CD14-positive monocyte (primary cell): ENCODE results near the gene SLC12A6. TPM values are rescaled to one million over a fixed set of nuclear protein-coding genes. Genes with fewer than 3 reads are reported as not detected.

ENCODE experiments used
- DNase-seq, 3 donors: peaks; one replicate each; pipeline ENCODE4 v3.0.0-alpha.2; 2011 to 2022
- H2AFZ ChIP-seq: 2 replicates; pipeline ENCODE4 v1.6.0; 2012; ENCODE audit warnings: mild to moderate bottlenecking, low read depth, low read length, inconsistent platforms; ENCODE audit not compliant: insufficient read depth, poor library complexity, severe bottlenecking
- H3K27ac ChIP-seq, 2 donors: 1 replicate in 1 of 2; 2 replicates in 1 of 2; pipeline ENCODE4 v1.5.1; 2012 to 2013; ENCODE audit warnings: low read length in 2 of 2, control low read depth in 1 of 2, inconsistent platforms in 1 of 2, low read depth in 1 of 2, mild to moderate bottlenecking in 1 of 2
- H3K27me3 ChIP-seq, 2 donors: one replicate each; pipeline versions ENCODE4 v1.6.0 to v1.6.1; 2011 to 2013; ENCODE audit warnings: low read length in 2 of 2; ENCODE audit not compliant: control insufficient read depth in 2 of 2, insufficient read depth in 2 of 2
- H3K36me3 ChIP-seq, 2 donors: replicated peaks in 1 of 2; 1 replicate in 1 of 2; 2 replicates in 1 of 2; pipeline versions ENCODE4 v1.5.1 to v1.6.1; 2012 to 2013; ENCODE audit warnings: low read length in 2 of 2, control low read depth in 1 of 2, inconsistent platforms in 1 of 2, mild to moderate bottlenecking in 1 of 2; ENCODE audit not compliant: insufficient read depth in 2 of 2, control insufficient read depth in 1 of 2
- H3K4me1 ChIP-seq, 2 donors: 1 replicate in 1 of 2; 2 replicates in 1 of 2; pipeline versions ENCODE4 v1.5.1 to v1.6.1; 2012 to 2013; ENCODE audit warnings: low read length in 2 of 2, control low read depth in 1 of 2, inconsistent platforms in 1 of 2, mild to moderate bottlenecking in 1 of 2, moderate library complexity in 1 of 2; ENCODE audit not compliant: insufficient read depth in 2 of 2, control insufficient read depth in 1 of 2
- H3K4me2 ChIP-seq: replicated peaks from 2 replicates; pipeline ENCODE3; 2012; ENCODE audit warnings: low read length, moderate library complexity, mild to moderate bottlenecking; ENCODE audit not compliant: poor library complexity, severe bottlenecking; ENCODE audit errors: extremely low read depth
- H3K4me3 ChIP-seq, 3 experiments: fragments of 200-600 bp in 1 of 3; sonication (generic) in 1 of 3; replicated peaks in 1 of 3; 1 replicate in 2 of 3; 2 replicates in 1 of 3; pipeline ENCODE4 v1.5.1; 2011 to 2013; ENCODE audit warnings: low read length in 3 of 3, mild to moderate bottlenecking in 3 of 3, control low read depth in 2 of 3, low read depth in 2 of 3, inconsistent platforms in 1 of 3, moderate library complexity in 1 of 3
- H3K79me2 ChIP-seq: 2 replicates; pipeline ENCODE4 v1.6.0; 2012; ENCODE audit warnings: mild to moderate bottlenecking, control low read depth, inconsistent platforms, low read length, moderate library complexity; ENCODE audit not compliant: insufficient read depth
- H3K9ac ChIP-seq: 2 replicates; pipeline ENCODE4 v1.6.0; 2017; ENCODE audit warnings: low read length, mild to moderate bottlenecking; ENCODE audit not compliant: insufficient read depth, poor library complexity, severe bottlenecking
- H3K9me3 ChIP-seq, 2 donors: replicated peaks in 1 of 2; 1 replicate in 1 of 2; 2 replicates in 1 of 2; pipeline versions ENCODE4 v1.5.1 to v1.6.1; 2012 to 2013; ENCODE audit warnings: low read length in 2 of 2, control low read depth in 1 of 2; ENCODE audit not compliant: control insufficient read depth in 1 of 2, insufficient read depth in 1 of 2
- H4K20me1 ChIP-seq: 2 replicates; pipeline ENCODE4 v1.6.0; 2012; ENCODE audit warnings: mild to moderate bottlenecking, low read length, control low read depth, moderate library complexity; ENCODE audit not compliant: insufficient read depth
- H3K27ac Mint-ChIP-seq, 7 donors: one replicate each; pipeline ENCODE4 v1.8.0; 2020; ENCODE audit warnings: mild to moderate bottlenecking in 7 of 7, mixed read lengths in 7 of 7, moderate library complexity in 6 of 7, inconsistent platforms in 2 of 7
- H3K27me3 Mint-ChIP-seq, 3 donors: one replicate each; pipeline ENCODE4 v1.8.0; 2021 to 2022; ENCODE audit warnings: low read depth in 3 of 3, mild to moderate bottlenecking in 3 of 3, mixed read lengths in 3 of 3, moderate library complexity in 3 of 3, inconsistent platforms in 1 of 3
- H3K36me3 Mint-ChIP-seq, 2 donors: one replicate each; pipeline ENCODE4 v1.8.0; 2020; ENCODE audit warnings: mixed read lengths in 2 of 2, inconsistent platforms in 1 of 2, mild to moderate bottlenecking in 1 of 2
- H3K4me1 Mint-ChIP-seq: one replicate; pipeline ENCODE4 v1.8.0; 2020; ENCODE audit warnings: mild to moderate bottlenecking, mixed read lengths
- H3K4me3 Mint-ChIP-seq, 2 donors: one replicate each; pipeline ENCODE4 v1.8.0; 2020; ENCODE audit warnings: mild to moderate bottlenecking in 2 of 2, mixed read lengths in 2 of 2, moderate library complexity in 1 of 2
- H3K9me3 Mint-ChIP-seq, 7 donors: one replicate each; pipeline ENCODE4 v1.8.0; 2020 to 2022; ENCODE audit warnings: mixed read lengths in 7 of 7, mild to moderate bottlenecking in 6 of 7, moderate library complexity in 6 of 7, inconsistent platforms in 2 of 7
- CTCF ChIP-seq: fragments of 200-600 bp; IDR thresholded peaks from one replicate; pipeline ENCODE4 v1.8.0; 2022; ENCODE audit warnings: antibody characterized with exemption, mild to moderate bottlenecking
- WGBS: methylation state at CpG from one replicate; pipeline ENCODE4 v1.1.5; 2013; ENCODE audit warnings: missing lambda C conversion rate; ENCODE audit not compliant: insufficient coverage; 5-methylcytosine and 5-hydroxymethylcytosine counted together
- intact Hi-C, 2 donors: fragments of 100-400 bp; cut with micrococcal nuclease; formaldehyde crosslinking; loops; one replicate each; pipeline versions ENCODE4 v1.15.0 to v1.15.1; 2023
- polyA plus RNA-seq, 3 donors: library from polyadenylated mRNA; depleted of rRNA in 1 of 3; unstranded in 2 of 3; stranded (reverse) in 1 of 3; fragments of 300-500 nt in 2 of 3; fragments of >200 nt in 1 of 3; fragmentation: Illumina TruSeq in 2 of 3; gene quantifications; 1 replicate in 2 of 3; 2 replicates in 1 of 3; pipeline ENCODE4 v1.2.3, GENCODE V29; 2012 to 2021

Gene SLC12A6
- polyA plus RNA-seq, 3 donors = 5.4 to 80.0 (median 8.0) TPM

GRCh38 chr15:34329006-34329405, 8.6 kb downstream of the SLC12A6 start:
- H3K9me3 ChIP-seq = no peaks in the 10 kb centered on the region
- Mint-ChIP-seq H3K36me3 (peaks cover 24 to 35% of the 10 kb centered on the region in 2 donors), H3K27ac (peak overlapping the region; percentile 0 to 82 (median 27)), H3K4me1 (peaks cover 37% of the 10 kb centered on the region), H3K9me3 (peaks cover 0 to 3% (median 0%) of the 10 kb centered on the region in 7 donors), H3K4me3 (no peak overlapping the region), H3K27me3 (peaks cover 0 to 2% (median 0%) of the 10 kb centered on the region in 3 donors)
- H2AFZ ChIP-seq = no peak overlapping the region
- H3K36me3 ChIP-seq = peaks cover 10 to 21% of the 10 kb centered on the region in 2 donors
- peaks cover 23 to 27% of the 10 kb centered on the region in 2 donors for H3K4me1 ChIP-seq
- H3K4me2 ChIP-seq = no peak overlapping the region
- TF ChIP-seq CTCF = no peak
- peaks cover 99% of the 10 kb centered on the region for H3K79me2 ChIP-seq
- no peak overlapping the region for H3K9ac ChIP-seq
- WGBS = 70% methylated on average over 2 of the region's 2 CpGs
- DNase-seq = no peak
- H4K20me1 ChIP-seq = peaks cover 64% of the 10 kb centered on the region
- peak overlapping the region in 1 of 2 donors; percentile 33 for H3K27ac ChIP-seq
- H3K27me3 ChIP-seq = no peaks in the 10 kb centered on the region
- intact Hi-C loops = no loop called here
- no peak overlapping the region for H3K4me3 ChIP-seq

- Histone ChIP-seq H3K4me3 (no peak overlapping the region), H3K36me3 (peaks cover 10 to 21% of the 10 kb centered on the region in 2 donors), H3K79me2 (peaks cover 99% of the 10 kb centered on the region), H4K20me1 (peaks cover 75% of the 10 kb centered on the region), H3K9ac (no peak overlapping the region), H3K27me3 (no peaks in the 10 kb centered on the region), H3K27ac (no peak overlapping the region), H3K9me3 (no peaks in the 10 kb centered on the region), H2AFZ (no peak overlapping the region), H3K4me2 (no peak overlapping the region), H3K4me1 (peaks cover 12 to 16% of the 10 kb centered on the region in 2 donors)
- TF ChIP-seq CTCF = no peak
- Mint-ChIP-seq H3K27me3 (peaks cover 0 to 2% (median 0%) of the 10 kb centered on the region in 3 donors), H3K9me3 (peaks cover 0 to 3% (median 0%) of the 10 kb centered on the region in 7 donors), H3K4me1 (peaks cover 34% of the 10 kb centered on the region), H3K27ac (no peak overlapping the region), H3K4me3 (no peak overlapping the region), H3K36me3 (peaks cover 25 to 43% of the 10 kb centered on the region in 2 donors)
- intact Hi-C loops = no loop called here
- no CpG with 5 or more reads among the region's 4 CpGs for WGBS
- DNase-seq = no peak
Observed at GRCh38 chr15:34327906-34328305, 9.7 kb downstream of the SLC12A6 start.
